K562 (cell line): ENCODE results near the gene COG4. TPM values are rescaled to one million over a fixed set of nuclear protein-coding genes. Genes with fewer than 3 reads are reported as not detected.

Experiments used
- ARNT ChIP-seq, 2 experiments: fragments of 450-650 bp; IDR thresholded peaks; 2 replicates each; pipeline ENCODE4 v1.6.1; 2016; ENCODE audit warnings: mild to moderate bottlenecking in 1 of 2
- BRF2 ChIP-seq: IDR thresholded peaks from 3 replicates; pipeline ENCODE4 v1.6.1; 2011; ENCODE audit warnings: borderline replicate concordance, mild to moderate bottlenecking; ENCODE audit not compliant: insufficient read length, insufficient read depth
- CTBP1 ChIP-seq: fragments of 450-650 bp; IDR thresholded peaks from 2 replicates; pipeline ENCODE4 v1.6.1; 2016; ENCODE audit warnings: borderline replicate concordance
- E2F3 ChIP-seq: fragments of 250-450 bp; sonication (Bioruptor Pico); IDR thresholded peaks from 2 replicates; pipeline ENCODE4 v1.4.0; 2020; ENCODE audit warnings: mild to moderate bottlenecking
- EP400 ChIP-seq: fragments of 450-650 bp; IDR thresholded peaks from 2 replicates; pipeline ENCODE4 v1.6.1; 2017; ENCODE audit warnings: antibody characterized with exemption, mild to moderate bottlenecking, moderate library complexity
- FOXK2 ChIP-seq, 2 experiments: fragments of 450-650 bp; IDR thresholded peaks in 1 of 2; conservative IDR thresholded peaks in 1 of 2; 2 replicates each; pipeline ENCODE4 v1.6.1; 2016; ENCODE audit warnings: low read depth in 2 of 2, mild to moderate bottlenecking in 1 of 2
- FOXM1 ChIP-seq, 2 experiments: fragments of 450-650 bp in 1 of 2; sonication (generic) in 1 of 2; formaldehyde crosslinking in 1 of 2; IDR thresholded peaks; 2 replicates each; pipeline versions ENCODE4 v1.6.1 to v1.9.0; 2017 to 2022; ENCODE audit warnings: low read depth in 2 of 2, mild to moderate bottlenecking in 2 of 2, missing genetic modification reagents in 1 of 2, moderate library complexity in 1 of 2
- GABPA ChIP-seq: fragments of 200-800 bp; sonication (Bioruptor generic); conservative IDR thresholded peaks from 2 replicates; pipeline ENCODE4 v1.6.1; 2016; ENCODE audit warnings: low read depth, missing genetic modification characterization, missing compliant biosample characterization
- ILK ChIP-seq: fragments of 450-650 bp; IDR thresholded peaks from 2 replicates; pipeline ENCODE4 v1.6.1; 2016; ENCODE audit warnings: missing genetic modification characterization, low read depth, mild to moderate bottlenecking, missing compliant biosample characterization, moderate library complexity, borderline replicate concordance
- JUN ChIP-seq, 2 experiments: sonication (generic) in 1 of 2; formaldehyde crosslinking in 1 of 2; IDR thresholded peaks; 2 replicates each; pipeline versions ENCODE4 v1.6.1 to v1.8.0; 2012 to 2022; ENCODE audit warnings: borderline replicate concordance in 2 of 2, mild to moderate bottlenecking in 2 of 2, improper control_type of control experiment in 1 of 2, low read depth in 1 of 2, low read length in 1 of 2, missing genetic modification reagents in 1 of 2
- MBD2 ChIP-seq: sonication (generic); IDR thresholded peaks from 2 replicates; pipeline ENCODE4 v1.6.1; 2016; ENCODE audit warnings: low read depth, borderline replicate concordance
- MCM3 ChIP-seq: fragments of 450-650 bp; IDR thresholded peaks from 2 replicates; pipeline ENCODE4 v1.6.1; 2016
- MTA3 ChIP-seq: fragments of 450-650 bp; formaldehyde crosslinking; IDR thresholded peaks from 2 replicates; pipeline ENCODE4 v1.6.1; 2017; ENCODE audit warnings: mild to moderate bottlenecking, borderline replicate concordance
- NCOA6 ChIP-seq: fragments of 450-650 bp; IDR thresholded peaks from 2 replicates; pipeline ENCODE4 v1.6.1; 2017; ENCODE audit warnings: mild to moderate bottlenecking
- RAD21 ChIP-seq, 2 experiments: fragments of 250-450 bp in 1 of 2; fragments of 450-650 bp in 1 of 2; sonication (Bioruptor Pico) in 1 of 2; formaldehyde crosslinking in 1 of 2; IDR thresholded peaks in 1 of 2; conservative IDR thresholded peaks in 1 of 2; 2 replicates each; pipeline versions ENCODE4 v1.4.0 to v1.8.0; 2020 to 2022; ENCODE audit warnings: mild to moderate bottlenecking in 2 of 2, moderate library complexity in 1 of 2
- SIX5 ChIP-seq, 2 experiments: IDR thresholded peaks; 2 replicates each; pipeline ENCODE4 v1.6.1; 2011; ENCODE audit warnings: low read length in 2 of 2, borderline replicate concordance in 1 of 2, low read depth in 1 of 2, mild to moderate bottlenecking in 1 of 2, moderate library complexity in 1 of 2; ENCODE audit not compliant: insufficient read depth in 1 of 2
- SMARCB1 ChIP-seq: IDR thresholded peaks from 2 replicates; pipeline ENCODE4 v1.6.1; 2011; ENCODE audit warnings: improper control_type of control experiment, low read depth; ENCODE audit not compliant: insufficient read length
- THRB ChIP-seq: fragments of 450-650 bp; formaldehyde crosslinking; conservative IDR thresholded peaks from 2 replicates; pipeline ENCODE4 v1.4.0; 2022; ENCODE audit warnings: mild to moderate bottlenecking, missing genetic modification characterization
- TOE1 ChIP-seq, 2 experiments: fragments of 450-650 bp in 1 of 2; sonication (generic) in 1 of 2; formaldehyde crosslinking in 1 of 2; IDR thresholded peaks; 2 replicates each; pipeline versions ENCODE4 v1.7.1 to v1.8.0; 2016 to 2022; ENCODE audit warnings: borderline replicate concordance in 2 of 2, mild to moderate bottlenecking in 2 of 2, antibody characterized with exemption in 1 of 2, inconsistent platforms in 1 of 2, low read depth in 1 of 2, missing genetic modification reagents in 1 of 2, moderate library complexity in 1 of 2
- ZBTB33 ChIP-seq: sonication (generic); formaldehyde crosslinking; IDR thresholded peaks from 2 replicates; pipeline ENCODE4 v1.8.1; 2023; ENCODE audit warnings: mild to moderate bottlenecking, missing genetic modification reagents
- ZNF224 ChIP-seq: sonication (generic); formaldehyde crosslinking; IDR thresholded peaks from 2 replicates; pipeline ENCODE4 v1.8.0; 2022; ENCODE audit warnings: mild to moderate bottlenecking, missing genetic modification reagents
- polyA plus RNA-seq, 8 experiments: library from polyadenylated mRNA; depleted of rRNA in 4 of 8; stranded (reverse) in 5 of 8; unstranded in 3 of 8; fragments of >200 nt; fragmentation: Nextera tagmentation in 2 of 8; fragmentation: Illumina TruSeq in 1 of 8; extraction: Ambion mirVana in 2 of 8; extraction: Trizol in 1 of 8; gene quantifications; 2 replicates each; pipeline versions ENCODE4 v1.2.1 to v1.2.3, GENCODE V29; 2011 to 2014; ENCODE audit warnings: inconsistent platforms in 1 of 8, missing spikeins in 1 of 8
- total RNA-seq, 7 experiments: library from RNA; depleted of rRNA in 6 of 7; stranded (reverse); fragments of >200 nt in 6 of 7; fragmentation: Illumina TruSeq in 2 of 7; extraction: Trizol in 2 of 7; gene quantifications; 2 replicates each; pipeline versions ENCODE4 v1.2.1 to v1.2.3, GENCODE V29; 2011 to 2021; ENCODE audit warnings: low replicate concordance in 1 of 7

COG4 gene
- total and polyA plus RNA-seq, 9 of the 15 experiments (the other 6 are each of a cell fraction or from before 2014, with no cell fraction given): 13.7 to 73.9 (median 44.2) TPM

- no peak for TF ChIP-seq BRF2
- TF ChIP-seq JUN (IDR thresholded peaks at IDR 0.05; ENCODE audit: borderline replicate concordance, low read depth, low read length): no peak
- TF ChIP-seq JUN (CRISPR knock-in tag; IDR thresholded peaks at IDR 0.05; ENCODE audit: borderline replicate concordance): no peak
- TF ChIP-seq RAD21 (CRISPR knock-in tag; conservative IDR thresholded peaks at IDR 0.05 in 1 of 2, IDR thresholded peaks at IDR 0.05 in 1 of 2): peak in 1 of 2 experiments; percentile 19; a peak in 1 of 4 replicates
- TF ChIP-seq EP400: no peak; the same call in 1 of the 2 replicates
- TF ChIP-seq MBD2: peak; percentile 35; the same call in 1 of the 2 replicates
- TF ChIP-seq THRB (CRISPR knock-in tag): no peak
- no peak for TF ChIP-seq ZNF224 (CRISPR knock-in tag)
- peak; percentile 54; the same call in 1 of the 2 replicates for TF ChIP-seq MTA3
- TF ChIP-seq ARNT (IDR thresholded peaks at IDR 0.05): 0 out of 4 replicates have a peak, but pooled peaks of 1 of the 2 experiments have one; percentile 13
- peak; percentile 93 for TF ChIP-seq FOXM1 (IDR thresholded peaks at IDR 0.05; ENCODE audit: low read depth)
- no peak for TF ChIP-seq FOXM1 (CRISPR knock-in tag; IDR thresholded peaks at IDR 0.05; ENCODE audit: low read depth)
- peak; percentile 39; the same call in 1 of the 2 replicates for TF ChIP-seq CTBP1
- TF ChIP-seq SMARCB1: no peak
- TF ChIP-seq ILK: no peak
- TF ChIP-seq SIX5 (IDR thresholded peaks at IDR 0.05; ENCODE audit: borderline replicate concordance in 1 of 2, insufficient read depth in 1 of 2, low read depth in 1 of 2, low read length in 2 of 2): peak; percentile 55 to 73
- no peak for TF ChIP-seq MCM3
- TF ChIP-seq NCOA6: no peak
- TF ChIP-seq TOE1 (IDR thresholded peaks at IDR 0.05; ENCODE audit: borderline replicate concordance): peak; percentile 94
- no peak for TF ChIP-seq TOE1 (CRISPR knock-in tag; IDR thresholded peaks at IDR 0.05; ENCODE audit: borderline replicate concordance, low read depth)
- TF ChIP-seq E2F3 (CRISPR knock-in tag): 0 out of 2 replicates have a peak, but pooled peaks have one; percentile 17
- peak; percentile 53 for TF ChIP-seq GABPA
- TF ChIP-seq ZBTB33 (CRISPR knock-in tag): no peak
- no peak for TF ChIP-seq FOXK2 (conservative IDR thresholded peaks at IDR 0.05 in 1 of 2, IDR thresholded peaks at IDR 0.05 in 1 of 2; ENCODE audit: low read depth in 2 of 2)
Observed at GRCh38 chr16:70454222-70455034, 68.9 kb downstream of the COG4 start, which contains the start of gene FCSK (continued).
